HepG2 (cell line): ENCODE measurements around the gene TNFAIP3. TPM values are rescaled to one million over a fixed set of nuclear protein-coding genes. Genes with fewer than 3 reads are reported as not detected.

Experiments
- ATAC-seq: fragments of 200-7000 bp; cut with Tn5 transposase; 3 replicates; pipeline ENCODE4 v1.9.1; 2020; ENCODE audit warnings: mild to moderate bottlenecking, moderate library complexity
- BruUV-seq: library from RNA; stranded (reverse); fragments of 400-500 nt; replicated peaks from 2 replicates; lab custom pipeline; 2021; lab: Mats Ljungman, UMichigan
- CTCF ChIA-PET: fragments of 300-600 bp; formaldehyde crosslinking; extraction: SDS; loops from one replicate; lab custom pipeline; 2021; ENCODE audit warnings: low total read pairs, inconsistent platforms, low intra/inter-chr PET ratio; lab: Yijun Ruan, JAX
- POLR2A ChIA-PET: fragments of 350-600 bp; sonication (Branson Sonifier 250); formaldehyde crosslinking; loops from one replicate; lab custom pipeline; 2020; ENCODE audit warnings: antibody characterized with exemption, inconsistent platforms; lab: Yijun Ruan, JAX
- DNase-seq: peaks from one replicate; pipeline ENCODE4 v3.0.0-alpha.2; 2015; ENCODE audit warnings: low spot score
- FAIRE-seq: peaks from 3 replicates; lab custom pipeline; 2011; peaks lifted over from hg19 to GRCh38; lab: Jason Lieb, UNC
- H2AFZ ChIP-seq: one replicate; pipeline ENCODE4 v1.6.1; 2011; ENCODE audit warnings: low read length, inconsistent platforms
- H3K27ac ChIP-seq: fragments of 300-600 bp; 3 replicates; pipeline ENCODE4 v1.8.0; 2011; ENCODE audit warnings: mixed run types, mild to moderate bottlenecking, mixed read lengths, low read length, inconsistent platforms; ENCODE audit not compliant: insufficient read depth; ENCODE audit errors: extremely low read length
- H3K27me3 ChIP-seq, 2 experiments: fragments of 200-600 bp in 1 of 2; 2 replicates in 1 of 2; 3 replicates in 1 of 2; pipeline versions ENCODE4 v1.6.0 to v1.8.0; 2011; ENCODE audit warnings: low read length in 2 of 2, mild to moderate bottlenecking in 2 of 2, moderate library complexity in 2 of 2, inconsistent platforms in 1 of 2; ENCODE audit not compliant: insufficient read depth in 2 of 2, control insufficient read depth in 1 of 2
- H3K36me3 ChIP-seq, 2 experiments: fragments of 200-600 bp in 1 of 2; replicated peaks in 1 of 2; 2 replicates in 1 of 2; 3 replicates in 1 of 2; pipeline versions ENCODE4 v1.5.1 to v1.8.0; 2011; ENCODE audit warnings: low read length in 2 of 2, inconsistent platforms in 1 of 2; ENCODE audit not compliant: insufficient read depth in 2 of 2, control insufficient read depth in 1 of 2
- H3K4me1 ChIP-seq: 2 replicates; pipeline ENCODE4 v1.5.1; 2012; ENCODE audit warnings: low read length, inconsistent platforms; ENCODE audit not compliant: insufficient read depth
- H3K4me2 ChIP-seq: 2 replicates; pipeline ENCODE4 v1.6.0; 2011; ENCODE audit warnings: low read depth, low read length, inconsistent platforms
- H3K4me3 ChIP-seq, 3 experiments: fragments of 200-600 bp in 1 of 3; sonication (generic), shearing (Covaris generic) in 1 of 3; replicated peaks in 1 of 3; 2 replicates each; pipeline ENCODE4 v1.5.1; 2011 to 2016; ENCODE audit warnings: low read length in 3 of 3, inconsistent platforms in 2 of 3, low read depth in 2 of 3, mild to moderate bottlenecking in 2 of 3, control low read depth in 1 of 3, mixed read lengths in 1 of 3; ENCODE audit not compliant: insufficient read depth in 1 of 3
- H3K79me2 ChIP-seq: one replicate; pipeline ENCODE4 v1.6.1; 2011; ENCODE audit warnings: low read length, inconsistent platforms; ENCODE audit not compliant: insufficient read depth
- H3K9ac ChIP-seq: 2 replicates; pipeline ENCODE4 v1.6.0; 2011; ENCODE audit warnings: mild to moderate bottlenecking, low read depth, low read length, inconsistent platforms; ENCODE audit not compliant: insufficient read depth
- H3K9me3 ChIP-seq: 2 replicates; pipeline ENCODE4 v1.5.1; 2012; ENCODE audit warnings: mild to moderate bottlenecking, low read length
- H4K20me1 ChIP-seq: 2 replicates; pipeline ENCODE4 v1.6.0; 2011; ENCODE audit warnings: inconsistent platforms, mild to moderate bottlenecking, low read length, moderate library complexity; ENCODE audit not compliant: insufficient read depth
- CAMTA2 ChIP-seq: sonication (generic); formaldehyde crosslinking; IDR thresholded peaks from 2 replicates; pipeline ENCODE4 v1.4.0; 2020; ENCODE audit warnings: mild to moderate bottlenecking, missing genetic modification reagents, borderline replicate concordance
- DNMT1 ChIP-seq: sonication (generic); formaldehyde crosslinking; IDR thresholded peaks from 2 replicates; pipeline ENCODE4 v1.5.1; 2020; ENCODE audit warnings: mild to moderate bottlenecking, missing genetic modification reagents
- ELF1 ChIP-seq: sonication (generic); formaldehyde crosslinking; IDR thresholded peaks from 2 replicates; pipeline ENCODE4 v1.4.0; 2020; ENCODE audit warnings: missing genetic modification reagents
- FOXO1 ChIP-seq: sonication (generic); formaldehyde crosslinking; IDR thresholded peaks from 2 replicates; pipeline ENCODE4 v1.4.0; 2020; ENCODE audit warnings: missing genetic modification reagents
- HES4 ChIP-seq: sonication (generic); formaldehyde crosslinking; IDR thresholded peaks from 2 replicates; pipeline ENCODE4 v1.9.0; 2021; ENCODE audit warnings: mild to moderate bottlenecking, missing genetic modification reagents, borderline replicate concordance
- HMG20A ChIP-seq: IDR thresholded peaks from 2 replicates; pipeline ENCODE4 v1.6.1; 2016; ENCODE audit warnings: borderline replicate concordance
- KMT2A ChIP-seq: sonication (generic); formaldehyde crosslinking; IDR thresholded peaks from 2 replicates; pipeline ENCODE4 v1.4.0; 2020; ENCODE audit warnings: missing genetic modification reagents
- MLLT10 ChIP-seq: sonication (generic); formaldehyde crosslinking; IDR thresholded peaks from 2 replicates; pipeline ENCODE4 v1.4.0; 2020; ENCODE audit warnings: missing genetic modification reagents
- NPAS2 ChIP-seq: sonication (generic); formaldehyde crosslinking; IDR thresholded peaks from 2 replicates; pipeline ENCODE4 v1.8.0; 2022; ENCODE audit warnings: mild to moderate bottlenecking, missing genetic modification reagents, borderline replicate concordance
- PBX2 ChIP-seq: IDR thresholded peaks from 2 replicates; pipeline ENCODE4 v1.6.1; 2016; ENCODE audit warnings: control low read depth
- POLR2AphosphoS5 ChIP-seq: IDR thresholded peaks from 2 replicates; pipeline ENCODE4 v1.6.1; 2012; ENCODE audit warnings: low read depth, low read length
- POLR2G ChIP-seq: fragments of 200-400 bp; formaldehyde crosslinking; IDR thresholded peaks from 2 replicates; pipeline ENCODE4 v1.6.1; 2018; ENCODE audit warnings: mild to moderate bottlenecking, low read depth, low read length, moderate library complexity
- RBM22 ChIP-seq: fragments of 200-400 bp; formaldehyde crosslinking; optimal IDR thresholded peaks from 2 replicates; pipeline ENCODE3; 2017; ENCODE audit warnings: mild to moderate bottlenecking, low read length, moderate library complexity
- RFXANK ChIP-seq: IDR thresholded peaks from 2 replicates; pipeline ENCODE4 v1.6.1; 2016
- SMAD1 ChIP-seq: sonication (generic); formaldehyde crosslinking; IDR thresholded peaks from 2 replicates; pipeline ENCODE4 v1.4.0; 2020; ENCODE audit warnings: missing genetic modification reagents, low read depth, mild to moderate bottlenecking, borderline replicate concordance
- SRSF9 ChIP-seq: fragments of 200-400 bp; formaldehyde crosslinking; IDR thresholded peaks from 2 replicates; pipeline ENCODE4 v1.6.1; 2018; ENCODE audit warnings: borderline replicate concordance, mild to moderate bottlenecking, low read depth, low read length; ENCODE audit not compliant: insufficient read depth, poor library complexity, severe bottlenecking
- XBP1 ChIP-seq: sonication (generic); formaldehyde crosslinking; IDR thresholded peaks from 2 replicates; pipeline ENCODE4 v1.5.0; 2020; ENCODE audit warnings: missing genetic modification reagents
- ZNF205 ChIP-seq: IDR thresholded peaks from 2 replicates; pipeline ENCODE4 v1.6.1; 2018; ENCODE audit warnings: missing biosample characterization, missing genetic modification reagents
- ZNF317 ChIP-seq: sonication (generic); formaldehyde crosslinking; IDR thresholded peaks from 2 replicates; pipeline ENCODE4 v1.5.0; 2020; ENCODE audit warnings: mild to moderate bottlenecking, missing genetic modification reagents
- ZNF451 ChIP-seq: sonication (generic); formaldehyde crosslinking; IDR thresholded peaks from 2 replicates; pipeline ENCODE4 v1.5.0; 2020; ENCODE audit warnings: mild to moderate bottlenecking, missing genetic modification reagents
- ZNF563 ChIP-seq: sonication (generic); formaldehyde crosslinking; IDR thresholded peaks from 2 replicates; pipeline ENCODE4 v1.8.0; 2022; ENCODE audit warnings: mild to moderate bottlenecking, moderate library complexity, missing genetic modification reagents
- ZNF564 ChIP-seq: sonication (generic); formaldehyde crosslinking; IDR thresholded peaks from 2 replicates; pipeline ENCODE4 v1.8.1; 2023; ENCODE audit warnings: mild to moderate bottlenecking, missing genetic modification reagents
- ZNF792 ChIP-seq: IDR thresholded peaks from 2 replicates; pipeline ENCODE4 v1.6.1; 2016
- WGBS: methylation state at CpG from one replicate; pipeline ENCODE4 v1.1.6; 2017; ENCODE audit warnings: low lambda C conversion rate; 5-methylcytosine and 5-hydroxymethylcytosine counted together
- in situ Hi-C: cut with HindIII; loops from 2 replicates; pipeline ENCODE4 v1.10.0; 2017; ENCODE audit warnings: low pct_unique_long_range_greater_than_20kb; ENCODE audit not compliant: extremely low pct_ligation_motif_present
- intact Hi-C: fragments of 100-400 bp; cut with micrococcal nuclease; formaldehyde crosslinking; loops from one replicate; pipeline ENCODE4 v1.10.0; 2022; ENCODE audit not compliant: unreplicated experiment
- polyA plus RNA-seq, 8 experiments: library from polyadenylated mRNA; depleted of rRNA in 3 of 8; stranded (reverse) in 7 of 8; unstranded in 1 of 8; fragments of >200 nt; fragmentation: Illumina TruSeq in 4 of 8; extraction: Trizol in 4 of 8; gene quantifications; 2 replicates each; pipeline versions ENCODE4 v1.2.1 to v1.2.3, GENCODE V29; 2011 to 2016; ENCODE audit warnings: low read depth in 4 of 8, missing spikeins in 1 of 8, mixed read lengths in 1 of 8; ENCODE audit not compliant: insufficient read depth in 1 of 8
- total RNA-seq, 5 experiments: library from RNA; depleted of rRNA; stranded (reverse); fragments of >200 nt; fragmentation: Illumina TruSeq; extraction: Trizol; gene quantifications; 2 replicates each; pipeline ENCODE4 v1.2.3, GENCODE V29; 2016; ENCODE audit warnings: low read depth in 1 of 5
- TF ChIP-seq, protein P1 (sequence below): IDR thresholded peaks from 2 replicates; pipeline ENCODE4 v1.6.1; 2016; ENCODE audit warnings: low read depth, borderline replicate concordance

Gene TNFAIP3
- total and polyA plus RNA-seq, 2 of the 13 experiments (the other 11 are each of a cell fraction or from before 2014, with no cell fraction given): 28.2 to 47.1 TPM

DNA sequence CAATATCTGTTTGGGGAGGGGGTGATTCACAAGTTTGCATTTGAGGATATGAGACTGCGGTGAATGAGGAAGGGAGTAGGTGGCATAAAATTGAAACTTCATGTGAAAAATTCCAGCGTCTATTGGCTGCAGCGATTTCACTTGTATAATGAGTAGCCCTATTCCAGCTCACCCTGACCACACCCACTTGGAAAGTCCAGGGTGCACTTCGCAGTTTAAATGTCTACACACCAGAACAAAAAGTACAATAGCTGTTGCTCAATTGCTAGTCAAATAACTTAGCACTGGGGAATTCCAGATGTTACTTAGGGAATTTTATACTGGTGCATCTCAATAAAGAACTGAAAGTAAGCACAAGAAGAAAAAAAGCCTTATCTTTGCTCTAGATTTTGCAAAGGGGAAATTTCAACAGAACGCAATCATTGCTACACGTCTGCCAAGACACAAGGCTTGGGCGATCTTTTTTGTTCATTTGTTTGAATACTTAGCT lies 6.3 kb downstream of the TNFAIP3 start (continued):
- TF ChIP-seq, protein P1, sequence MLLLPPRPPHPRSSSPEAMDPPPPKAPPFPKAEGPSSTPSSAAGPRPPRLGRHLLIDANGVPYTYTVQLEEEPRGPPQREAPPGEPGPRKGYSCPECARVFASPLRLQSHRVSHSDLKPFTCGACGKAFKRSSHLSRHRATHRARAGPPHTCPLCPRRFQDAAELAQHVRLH (CRISPR knock-in tag): no peak
- TF ChIP-seq ZNF317 (CRISPR knock-in tag): peak; percentile 58; the same call in 1 of the 2 replicates
- TF ChIP-seq SMAD1 (CRISPR knock-in tag): no peak
- TF ChIP-seq POLR2AphosphoS5: 0 out of 2 replicates have a peak, but pooled peaks have one; percentile 23
- TF ChIP-seq NPAS2: no peak
- no peak for TF ChIP-seq RFXANK (CRISPR knock-in tag)
- TF ChIP-seq ZNF792 (CRISPR knock-in tag): peak; percentile 51; the same call in 1 of the 2 replicates

GRCh38 chr6:137874204-137875057 lies 7.4 kb downstream of the TNFAIP3 start:
- CTCF ChIA-PET: no interaction called here
- H3K27me3 ChIP-seq: no peaks in the 10 kb centered on the region; a peak in 1 of 5 replicates
- no TSS peak for BruUV-seq
- peaks cover 41 to 81% of the 10 kb centered on the region in 2 experiments for H3K36me3 ChIP-seq
- POLR2A ChIA-PET: interaction anchor here (1.0 to 3.3 kb wide), 2 partner anchors 142 to 152 kb away, joined by 3 to 15 read pairs; no protein-coding TSS in a partner anchor
- H3K9me3 ChIP-seq: no peaks in the 10 kb centered on the region
- H4K20me1 ChIP-seq: peaks cover 58% of the 10 kb centered on the region
- peak overlapping the region; percentile 96 for H3K4me2 ChIP-seq
- WGBS: 94% methylated on average over 11 of the region's 11 CpGs
- H3K4me3 ChIP-seq: no peak overlapping the region; a peak in 1 of 6 replicates
- no peak overlapping the region for H3K9ac ChIP-seq
- in situ Hi-C loops: no loop called here
- H3K79me2 ChIP-seq: peaks cover 72% of the 10 kb centered on the region
- ATAC-seq (no peak), FAIRE-seq (no peak), DNase-seq (no peak)
- no peak overlapping the region for H2AFZ ChIP-seq
- H3K4me1 ChIP-seq: peaks cover 64% of the 10 kb centered on the region
- H3K27ac ChIP-seq: peak overlapping the region; percentile 50
- intact Hi-C loops: loop anchor here (5.0 kb wide), 1 partner anchor 233 kb away; the partner anchor contains the start of gene PERP
- TF ChIP-seq PBX2 (CRISPR knock-in tag) (no peak), ELF1 (CRISPR knock-in tag) (peak; percentile 20; the same call in 1 of the 2 replicates), RBM22 (peak; percentile 86), FOXO1 (peak; percentile 13; the same call in 1 of the 2 replicates), MLLT10 (CRISPR knock-in tag) (no peak), CAMTA2 (no peak), HES4 (CRISPR knock-in tag) (no peak), ZNF564 (CRISPR knock-in tag) (no peak), XBP1 (CRISPR knock-in tag) (no peak), ZNF451 (no peak), POLR2G (no peak), ZNF205 (CRISPR knock-in tag) (no peak), HMG20A (no peak), ZNF563 (CRISPR knock-in tag) (no peak), DNMT1 (CRISPR knock-in tag) (peak; percentile 36; the same call in 1 of the 2 replicates), KMT2A (no peak), SRSF9 (no peak)
